ENCODE data around the gene OR6J1. TPM values are rescaled to one million over a fixed set of nuclear protein-coding genes. Genes with fewer than 3 reads are reported as not detected.

The OR6J1 gene
- total RNA-seq, 1 donor = not detected

- peak; percentile 74 for DNase-seq (ENCODE audit: low read depth)
- TF ChIP-seq, protein P1, sequence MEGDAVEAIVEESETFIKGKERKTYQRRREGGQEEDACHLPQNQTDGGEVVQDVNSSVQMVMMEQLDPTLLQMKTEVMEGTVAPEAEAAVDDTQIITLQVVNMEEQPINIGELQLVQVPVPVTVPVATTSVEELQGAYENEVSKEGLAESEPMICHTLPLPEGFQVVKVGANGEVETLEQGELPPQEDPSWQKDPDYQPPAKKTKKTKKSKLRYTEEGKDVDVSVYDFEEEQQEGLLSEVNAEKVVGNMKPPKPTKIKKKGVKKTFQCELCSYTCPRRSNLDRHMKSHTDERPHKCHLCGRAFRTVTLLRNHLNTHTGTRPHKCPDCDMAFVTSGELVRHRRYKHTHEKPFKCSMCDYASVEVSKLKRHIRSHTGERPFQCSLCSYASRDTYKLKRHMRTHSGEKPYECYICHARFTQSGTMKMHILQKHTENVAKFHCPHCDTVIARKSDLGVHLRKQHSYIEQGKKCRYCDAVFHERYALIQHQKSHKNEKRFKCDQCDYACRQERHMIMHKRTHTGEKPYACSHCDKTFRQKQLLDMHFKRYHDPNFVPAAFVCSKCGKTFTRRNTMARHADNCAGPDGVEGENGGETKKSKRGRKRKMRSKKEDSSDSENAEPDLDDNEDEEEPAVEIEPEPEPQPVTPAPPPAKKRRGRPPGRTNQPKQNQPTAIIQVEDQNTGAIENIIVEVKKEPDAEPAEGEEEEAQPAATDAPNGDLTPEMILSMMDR (IDR thresholded peaks at IDR 0.05; ENCODE audit: insufficient read depth, low read depth, low read length) = peak; percentile 41
- H3K4me3 ChIP-seq (ENCODE audit: low read depth, low read length) = peak overlapping the region; percentile 82
Measured at GRCh38 chr14:22598896-22599244, 45.3 kb downstream of the OR6J1 start.

DNA sequence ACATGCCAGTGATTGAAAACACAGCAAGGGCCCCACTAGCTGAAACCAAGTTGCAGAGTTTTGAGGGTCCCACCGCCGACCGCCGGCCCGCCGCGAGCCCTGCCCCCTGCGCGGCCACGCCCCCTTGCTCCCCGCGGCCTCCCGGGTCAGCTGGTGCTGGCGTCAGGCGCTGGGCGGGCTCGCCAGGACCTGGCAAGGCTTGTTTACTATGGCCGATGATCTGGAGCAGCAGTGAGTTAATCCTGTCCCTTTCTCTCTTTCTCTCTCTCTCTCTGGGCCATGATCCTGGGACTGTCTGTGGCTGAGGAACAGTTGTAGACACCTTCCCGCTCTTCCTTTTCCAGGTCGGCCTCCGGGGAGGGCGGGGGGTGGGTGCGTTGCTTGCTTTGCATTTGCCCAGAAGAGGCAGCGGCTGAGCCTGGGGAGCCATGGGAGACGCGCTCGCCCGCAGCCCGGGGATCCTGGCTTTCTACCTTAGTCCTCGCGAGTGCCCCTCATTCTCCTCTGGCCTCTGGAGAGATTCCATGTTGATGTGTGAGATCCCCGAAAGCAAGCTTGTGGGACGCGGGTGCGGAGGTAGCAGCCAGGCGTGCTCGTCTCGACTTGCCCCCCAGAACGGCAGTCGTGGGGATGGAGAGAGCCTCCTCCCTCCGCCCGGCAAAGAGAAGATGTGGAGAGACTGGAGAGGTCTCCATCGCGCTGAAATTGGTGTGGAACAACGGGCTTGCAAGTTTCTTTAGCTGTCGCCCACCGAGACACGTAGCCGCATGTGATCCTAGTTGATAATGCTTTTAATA, 45.9 kb downstream of the OR6J1 start, which contains the start of gene ABHD4:
Gene ABHD4, plus strand, starts transcription at position 202 of the 797 bp plus-strand sequence. Its CDS starts 7 bp downstream, at position 209.
- DNase-seq (ENCODE audit: low read depth) = peak; percentile 72
- TF ChIP-seq, protein P1 (IDR thresholded peaks at IDR 0.05; ENCODE audit: insufficient read depth, low read depth, low read length) = no peak
- peak within 1 kb of the TSS; percentile 82 for H3K4me3 ChIP-seq (ENCODE audit: low read depth, low read length)

- DNase-seq (ENCODE audit: low read depth) = peak; percentile 32
- peak overlapping the region; percentile 82 for H3K4me3 ChIP-seq (ENCODE audit: low read depth, low read length)
- TF ChIP-seq, protein P1 (IDR thresholded peaks at IDR 0.05; ENCODE audit: insufficient read depth, low read depth, low read length) = no peak
Measured at GRCh38 chr14:22597771-22598098, 46.4 kb downstream of the OR6J1 start.

DNA sequence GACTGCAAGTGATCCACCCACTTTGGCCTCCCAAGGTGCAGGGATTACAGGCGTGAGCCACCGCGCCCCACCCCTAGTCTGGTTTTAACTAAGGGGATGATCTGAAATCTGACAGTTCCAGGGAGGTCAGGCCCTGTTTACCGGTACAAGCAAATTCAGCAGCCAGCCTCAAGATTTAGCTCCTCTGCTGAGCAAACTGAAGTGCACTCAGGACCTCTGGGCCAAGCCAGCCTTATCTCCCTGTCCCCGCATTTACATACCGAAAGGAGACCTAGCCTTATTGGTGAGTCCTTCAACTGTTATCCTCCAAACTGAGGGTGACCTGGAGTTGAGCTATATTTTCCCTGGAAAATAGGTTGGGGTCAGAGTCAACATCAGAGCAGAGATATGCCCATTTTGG, 46.9 kb downstream of the OR6J1 start:
- DNase-seq (ENCODE audit: low read depth) = no peak
- H3K4me3 ChIP-seq (ENCODE audit: low read depth, low read length) = no peak overlapping the region
- TF ChIP-seq, protein P1 (IDR thresholded peaks at IDR 0.05; ENCODE audit: insufficient read depth, low read depth, low read length) = no peak

GRCh38 chr14:22596354-22596879, 47.7 kb downstream of the OR6J1 start:
- DNase-seq (ENCODE audit: low read depth) = no peak
- H3K4me3 ChIP-seq (ENCODE audit: low read depth, low read length) = no peak overlapping the region
- TF ChIP-seq, protein P1 (IDR thresholded peaks at IDR 0.05; ENCODE audit: insufficient read depth, low read depth, low read length) = no peak

DNA sequence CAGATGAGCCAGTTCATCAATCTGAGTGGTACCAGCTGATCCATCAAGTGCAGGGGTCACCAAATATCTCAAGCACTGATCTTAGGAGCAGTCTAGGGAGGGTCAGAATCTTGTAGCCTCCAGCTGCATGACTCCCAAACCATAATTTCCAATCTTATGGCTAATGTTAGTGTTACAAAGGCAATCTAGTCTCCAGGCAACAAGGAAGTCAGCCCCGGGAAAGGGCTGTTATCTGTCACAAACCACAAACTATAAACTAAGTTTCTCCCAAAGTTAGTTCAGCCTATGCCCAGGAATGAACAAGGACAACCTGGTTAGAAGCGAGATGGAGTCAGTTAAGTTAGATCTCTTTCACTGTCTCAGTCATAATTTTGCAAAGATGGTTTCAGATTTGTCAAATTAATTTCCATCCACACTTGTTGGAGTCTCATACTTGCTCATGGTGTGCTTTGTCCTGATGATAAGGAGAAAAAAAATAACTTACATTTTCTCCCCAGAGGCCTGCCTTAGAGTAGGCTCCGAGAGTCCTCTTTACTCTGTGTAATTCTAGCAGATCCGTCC, 49.9 kb downstream of the OR6J1 start:
- TF ChIP-seq, protein P1 (IDR thresholded peaks at IDR 0.05; ENCODE audit: insufficient read depth, low read depth, low read length) = no peak
- peak; percentile 84 for DNase-seq (ENCODE audit: low read depth)
- no peak overlapping the region for H3K4me3 ChIP-seq (ENCODE audit: low read depth, low read length)
